HepG2 (cell line): ENCODE data around the gene SLC17A9. TPM values are rescaled to one million over a fixed set of nuclear protein-coding genes. Genes with fewer than 3 reads are reported as not detected.
A peak's percentile ranks its signal among the peaks of the same experiment; 100 is the strongest.

Source experiments
- GATAD2A ChIP-seq: IDR thresholded peaks from 2 replicates; pipeline ENCODE4 v1.6.1; 2016
- NFE2L1 ChIP-seq: sonication (generic); formaldehyde crosslinking; IDR thresholded peaks from 2 replicates; pipeline ENCODE4 v1.4.0; 2020; ENCODE audit warnings: missing genetic modification reagents, mild to moderate bottlenecking, borderline replicate concordance
- SMC3 ChIP-seq: IDR thresholded peaks from 2 replicates; pipeline ENCODE4 v1.6.1; 2011; ENCODE audit warnings: low read length, improper control_type of control experiment
- SP2 ChIP-seq: sonication (generic); formaldehyde crosslinking; IDR thresholded peaks from 2 replicates; pipeline ENCODE4 v1.5.1; 2020; ENCODE audit warnings: mild to moderate bottlenecking, missing genetic modification reagents
- TBX3 ChIP-seq: fragments of 450-650 bp; IDR thresholded peaks from 2 replicates; pipeline ENCODE4 v1.6.1; 2017; ENCODE audit warnings: antibody characterized with exemption, mild to moderate bottlenecking, inconsistent platforms, borderline replicate concordance
- U2AF1 ChIP-seq: fragments of 200-400 bp; formaldehyde crosslinking; optimal IDR thresholded peaks from 2 replicates; pipeline ENCODE3; 2017; ENCODE audit warnings: mild to moderate bottlenecking, low read depth, low read length
- ZNF160 ChIP-seq: sonication (generic); formaldehyde crosslinking; IDR thresholded peaks from 2 replicates; pipeline ENCODE4 v1.8.0; 2022; ENCODE audit warnings: mild to moderate bottlenecking, inconsistent platforms, missing genetic modification reagents
- ZNF24 ChIP-seq: fragments of 450-650 bp; IDR thresholded peaks from 2 replicates; pipeline ENCODE4 v1.6.1; 2017; ENCODE audit warnings: antibody characterized with exemption, mild to moderate bottlenecking
- ZNF317 ChIP-seq: sonication (generic); formaldehyde crosslinking; IDR thresholded peaks from 2 replicates; pipeline ENCODE4 v1.5.0; 2020; ENCODE audit warnings: mild to moderate bottlenecking, missing genetic modification reagents
- ZNF331 ChIP-seq: sonication (generic); formaldehyde crosslinking; IDR thresholded peaks from 2 replicates; pipeline ENCODE4 v1.4.0; 2020; ENCODE audit warnings: missing genetic modification reagents
- ZNF468 ChIP-seq: sonication (generic); formaldehyde crosslinking; IDR thresholded peaks from 2 replicates; pipeline ENCODE4 v1.8.0; 2022; ENCODE audit warnings: mild to moderate bottlenecking, moderate library complexity, missing genetic modification reagents
- ZNF549 ChIP-seq: sonication (generic); formaldehyde crosslinking; IDR thresholded peaks from 2 replicates; pipeline ENCODE4 v1.5.0; 2020; ENCODE audit warnings: missing genetic modification reagents
- ZNF775 ChIP-seq: sonication (generic); formaldehyde crosslinking; IDR thresholded peaks from 2 replicates; pipeline ENCODE4 v1.4.0; 2020; ENCODE audit warnings: missing genetic modification reagents, mild to moderate bottlenecking, moderate library complexity, borderline replicate concordance
- polyA plus RNA-seq, 8 experiments: library from polyadenylated mRNA; depleted of rRNA in 3 of 8; stranded (reverse) in 7 of 8; unstranded in 1 of 8; fragments of >200 nt; fragmentation: Illumina TruSeq in 4 of 8; extraction: Trizol in 4 of 8; gene quantifications; 2 replicates each; pipeline versions ENCODE4 v1.2.1 to v1.2.3, GENCODE V29; 2011 to 2016; ENCODE audit warnings: low read depth in 4 of 8, missing spikeins in 1 of 8, mixed read lengths in 1 of 8; ENCODE audit not compliant: insufficient read depth in 1 of 8
- total RNA-seq, 5 experiments: library from RNA; depleted of rRNA; stranded (reverse); fragments of >200 nt; fragmentation: Illumina TruSeq; extraction: Trizol; gene quantifications; 2 replicates each; pipeline ENCODE4 v1.2.3, GENCODE V29; 2016; ENCODE audit warnings: low read depth in 1 of 5
- TF ChIP-seq, protein P1 (sequence below): sonication (generic); formaldehyde crosslinking; IDR thresholded peaks from 2 replicates; pipeline ENCODE4 v1.5.0; 2020; ENCODE audit warnings: mild to moderate bottlenecking, missing genetic modification reagents
- TF ChIP-seq, protein P2 (sequence below): sonication (generic); formaldehyde crosslinking; IDR thresholded peaks from 2 replicates; pipeline ENCODE4 v1.5.0; 2020; ENCODE audit warnings: missing genetic modification reagents, mild to moderate bottlenecking, borderline replicate concordance
- TF ChIP-seq, protein P3 (sequence below): sonication (generic); formaldehyde crosslinking; IDR thresholded peaks from 2 replicates; pipeline ENCODE4 v1.9.0; 2021; ENCODE audit warnings: missing genetic modification reagents, mild to moderate bottlenecking, borderline replicate concordance
- TF ChIP-seq, protein P4 (sequence below): sonication (generic); formaldehyde crosslinking; IDR thresholded peaks from 2 replicates; pipeline ENCODE4; 2020; ENCODE audit warnings: missing genetic modification reagents, mild to moderate bottlenecking, borderline replicate concordance

Gene SLC17A9
- total and polyA plus RNA-seq, 2 of the 13 experiments (the other 11 are each of a cell fraction or from before 2014, with no cell fraction given), result 110 to 191 TPM

DNA sequence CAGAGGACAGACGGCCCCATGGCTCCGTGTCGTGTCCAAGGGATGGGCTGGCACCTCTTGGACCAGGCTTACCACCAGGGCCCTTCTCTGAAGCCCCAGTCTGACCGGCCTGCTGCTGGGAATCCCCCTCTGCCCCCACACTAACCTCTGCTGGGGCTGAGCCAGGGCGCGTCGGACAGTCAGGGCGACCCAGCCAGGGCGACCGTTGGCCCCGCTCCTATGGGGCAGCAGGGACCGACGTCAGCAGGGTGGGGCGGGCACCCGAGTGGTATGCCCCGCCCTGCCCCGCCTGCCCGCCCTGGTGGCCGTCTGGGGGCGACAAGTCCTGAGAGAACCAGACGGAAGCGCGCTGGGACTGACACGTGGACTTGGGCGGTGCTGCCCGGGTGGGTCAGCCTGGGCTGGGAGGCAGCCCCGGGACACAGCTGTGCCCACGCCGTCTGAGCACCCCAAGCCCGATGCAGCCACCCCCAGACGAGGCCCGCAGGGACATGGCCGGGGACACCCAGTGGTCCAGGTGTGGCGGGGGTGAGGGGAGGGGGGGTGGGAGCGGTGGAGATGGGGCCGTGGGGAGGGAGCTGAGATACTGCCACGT is at the start of gene SLC17A9 (continued):
- TF ChIP-seq, protein P1, sequence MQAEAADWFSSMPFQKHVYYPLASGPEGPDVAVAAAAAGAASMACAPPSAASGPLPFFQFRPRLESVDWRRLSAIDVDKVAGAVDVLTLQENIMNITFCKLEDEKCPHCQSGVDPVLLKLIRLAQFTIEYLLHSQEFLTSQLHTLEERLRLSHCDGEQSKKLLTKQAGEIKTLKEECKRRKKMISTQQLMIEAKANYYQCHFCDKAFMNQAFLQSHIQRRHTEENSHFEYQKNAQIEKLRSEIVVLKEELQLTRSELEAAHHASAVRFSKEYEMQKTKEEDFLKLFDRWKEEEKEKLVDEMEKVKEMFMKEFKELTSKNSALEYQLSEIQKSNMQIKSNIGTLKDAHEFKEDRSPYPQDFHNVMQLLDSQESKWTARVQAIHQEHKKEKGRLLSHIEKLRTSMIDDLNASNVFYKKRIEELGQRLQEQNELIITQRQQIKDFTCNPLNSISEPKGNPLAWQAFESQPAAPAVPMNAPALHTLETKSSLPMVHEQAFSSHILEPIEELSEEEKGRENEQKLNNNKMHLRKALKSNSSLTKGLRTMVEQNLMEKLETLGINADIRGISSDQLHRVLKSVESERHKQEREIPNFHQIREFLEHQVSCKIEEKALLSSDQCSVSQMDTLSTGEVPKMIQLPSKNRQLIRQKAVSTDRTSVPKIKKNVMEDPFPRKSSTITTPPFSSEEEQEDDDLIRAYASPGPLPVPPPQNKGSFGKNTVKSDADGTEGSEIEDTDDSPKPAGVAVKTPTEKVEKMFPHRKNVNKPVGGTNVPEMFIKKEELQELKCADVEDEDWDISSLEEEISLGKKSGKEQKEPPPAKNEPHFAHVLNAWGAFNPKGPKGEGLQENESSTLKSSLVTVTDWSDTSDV (CRISPR knock-in tag), result peak; percentile 67; the same call in 1 of the 2 replicates
- no peak for TF ChIP-seq ZNF468 (CRISPR knock-in tag)
- TF ChIP-seq ZNF549, result no peak
- no peak for TF ChIP-seq U2AF1
- TF ChIP-seq SMC3, result no peak
- no peak for TF ChIP-seq ZNF24
- TF ChIP-seq, protein P2, sequence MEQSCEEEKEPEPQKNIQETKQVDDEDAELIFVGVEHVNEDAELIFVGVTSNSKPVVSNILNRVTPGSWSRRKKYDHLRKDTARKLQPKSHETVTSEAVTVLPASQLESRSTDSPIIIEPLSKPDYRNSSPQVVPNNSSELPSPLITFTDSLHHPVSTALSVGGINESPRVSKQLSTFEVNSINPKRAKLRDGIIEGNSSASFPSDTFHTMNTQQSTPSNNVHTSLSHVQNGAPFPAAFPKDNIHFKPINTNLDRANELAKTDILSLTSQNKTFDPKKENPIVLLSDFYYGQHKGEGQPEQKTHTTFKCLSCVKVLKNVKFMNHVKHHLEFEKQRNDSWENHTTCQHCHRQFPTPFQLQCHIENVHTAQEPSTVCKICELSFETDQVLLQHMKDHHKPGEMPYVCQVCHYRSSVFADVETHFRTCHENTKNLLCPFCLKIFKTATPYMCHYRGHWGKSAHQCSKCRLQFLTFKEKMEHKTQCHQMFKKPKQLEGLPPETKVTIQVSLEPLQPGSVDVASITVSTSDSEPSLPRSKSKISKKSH (CRISPR knock-in tag), result peak; percentile 90
- TF ChIP-seq SP2, result peak; percentile 69
- TF ChIP-seq TBX3, result no peak
- TF ChIP-seq, protein P3, sequence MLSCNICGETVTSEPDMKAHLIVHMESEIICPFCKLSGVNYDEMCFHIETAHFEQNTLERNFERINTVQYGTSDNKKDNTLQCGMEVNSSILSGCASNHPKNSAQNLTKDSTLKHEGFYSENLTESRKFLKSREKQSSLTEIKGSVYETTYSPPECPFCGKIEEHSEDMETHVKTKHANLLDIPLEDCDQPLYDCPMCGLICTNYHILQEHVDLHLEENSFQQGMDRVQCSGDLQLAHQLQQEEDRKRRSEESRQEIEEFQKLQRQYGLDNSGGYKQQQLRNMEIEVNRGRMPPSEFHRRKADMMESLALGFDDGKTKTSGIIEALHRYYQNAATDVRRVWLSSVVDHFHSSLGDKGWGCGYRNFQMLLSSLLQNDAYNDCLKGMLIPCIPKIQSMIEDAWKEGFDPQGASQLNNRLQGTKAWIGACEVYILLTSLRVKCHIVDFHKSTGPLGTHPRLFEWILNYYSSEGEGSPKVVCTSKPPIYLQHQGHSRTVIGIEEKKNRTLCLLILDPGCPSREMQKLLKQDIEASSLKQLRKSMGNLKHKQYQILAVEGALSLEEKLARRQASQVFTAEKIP (CRISPR knock-in tag), result no peak
- TF ChIP-seq, protein P4, sequence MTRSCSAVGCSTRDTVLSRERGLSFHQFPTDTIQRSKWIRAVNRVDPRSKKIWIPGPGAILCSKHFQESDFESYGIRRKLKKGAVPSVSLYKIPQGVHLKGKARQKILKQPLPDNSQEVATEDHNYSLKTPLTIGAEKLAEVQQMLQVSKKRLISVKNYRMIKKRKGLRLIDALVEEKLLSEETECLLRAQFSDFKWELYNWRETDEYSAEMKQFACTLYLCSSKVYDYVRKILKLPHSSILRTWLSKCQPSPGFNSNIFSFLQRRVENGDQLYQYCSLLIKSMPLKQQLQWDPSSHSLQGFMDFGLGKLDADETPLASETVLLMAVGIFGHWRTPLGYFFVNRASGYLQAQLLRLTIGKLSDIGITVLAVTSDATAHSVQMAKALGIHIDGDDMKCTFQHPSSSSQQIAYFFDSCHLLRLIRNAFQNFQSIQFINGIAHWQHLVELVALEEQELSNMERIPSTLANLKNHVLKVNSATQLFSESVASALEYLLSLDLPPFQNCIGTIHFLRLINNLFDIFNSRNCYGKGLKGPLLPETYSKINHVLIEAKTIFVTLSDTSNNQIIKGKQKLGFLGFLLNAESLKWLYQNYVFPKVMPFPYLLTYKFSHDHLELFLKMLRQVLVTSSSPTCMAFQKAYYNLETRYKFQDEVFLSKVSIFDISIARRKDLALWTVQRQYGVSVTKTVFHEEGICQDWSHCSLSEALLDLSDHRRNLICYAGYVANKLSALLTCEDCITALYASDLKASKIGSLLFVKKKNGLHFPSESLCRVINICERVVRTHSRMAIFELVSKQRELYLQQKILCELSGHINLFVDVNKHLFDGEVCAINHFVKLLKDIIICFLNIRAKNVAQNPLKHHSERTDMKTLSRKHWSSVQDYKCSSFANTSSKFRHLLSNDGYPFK (CRISPR knock-in tag), result peak; percentile 48; the same call in 1 of the 2 replicates
- TF ChIP-seq ZNF317, result no peak; the same call in 1 of the 2 replicates
- peak; percentile 30; the same call in 1 of the 2 replicates for TF ChIP-seq NFE2L1 (CRISPR knock-in tag)
- TF ChIP-seq ZNF160, result peak; percentile 73
- TF ChIP-seq ZNF331 (CRISPR knock-in tag), result peak; percentile 92
- no peak for TF ChIP-seq ZNF775
- TF ChIP-seq GATAD2A (CRISPR knock-in tag), result peak; percentile 88
